Stimulated activated CD4-positive, alpha-beta T cell treated with anti-CD3 and anti-CD28 coated beads, Interleukin-15, amount 100 ng/mL, for 48 hours (primary cell): Measurements from ENCODE around the gene BEGAIN.

Source experiments
- DNase-seq, 2 donors: peaks; one replicate each; pipeline ENCODE4 v3.0.0-alpha.2; 2020; ENCODE audit warnings: low read depth in 2 of 2

BEGAIN gene

DNA sequence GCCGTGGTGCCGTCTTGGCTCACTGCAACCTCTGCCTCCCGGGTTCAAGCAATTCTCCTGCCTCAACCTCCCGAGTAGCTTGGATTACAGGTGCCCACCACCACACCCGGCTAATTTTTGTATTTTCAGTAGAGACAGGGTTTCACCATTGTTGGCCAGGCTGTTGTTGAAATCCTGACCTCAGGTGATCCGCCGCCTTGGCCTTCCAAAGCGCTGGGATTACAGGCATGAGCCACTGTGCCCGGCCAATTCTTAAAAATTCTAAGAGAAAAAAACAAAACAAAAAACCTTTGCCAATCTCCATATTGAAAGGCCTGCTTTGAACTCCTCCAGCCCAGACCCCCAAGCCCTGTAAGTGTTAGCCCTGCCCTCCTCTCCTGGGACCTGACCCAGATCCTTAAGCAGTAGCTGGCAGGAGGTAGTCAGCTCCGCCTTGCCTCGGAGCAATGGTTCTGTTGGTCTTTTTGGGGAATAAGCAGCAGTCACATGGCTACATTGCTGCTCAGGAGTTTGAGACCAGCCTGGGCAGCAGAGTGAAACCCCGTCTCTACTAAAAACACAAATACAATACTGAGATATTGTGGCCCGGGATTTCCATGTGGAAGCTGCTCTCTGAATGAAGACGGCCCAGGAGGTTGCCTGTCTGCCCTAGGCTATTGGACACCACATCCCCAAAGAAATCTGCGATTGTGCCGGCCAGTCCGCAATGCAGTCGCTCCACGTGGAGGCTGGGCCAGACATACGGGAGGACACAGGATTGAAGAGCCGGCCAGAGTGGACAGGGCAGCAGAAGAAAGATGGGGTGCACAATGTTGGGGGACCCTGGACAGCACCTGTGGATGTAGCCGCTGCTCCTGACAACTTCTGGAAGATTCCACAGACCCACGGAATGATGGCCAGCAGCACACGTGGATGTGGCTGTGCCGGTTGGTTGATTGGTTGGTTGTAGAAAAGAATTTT is 28.8 kb upstream of the BEGAIN start:
- no peak for DNase-seq

DNA sequence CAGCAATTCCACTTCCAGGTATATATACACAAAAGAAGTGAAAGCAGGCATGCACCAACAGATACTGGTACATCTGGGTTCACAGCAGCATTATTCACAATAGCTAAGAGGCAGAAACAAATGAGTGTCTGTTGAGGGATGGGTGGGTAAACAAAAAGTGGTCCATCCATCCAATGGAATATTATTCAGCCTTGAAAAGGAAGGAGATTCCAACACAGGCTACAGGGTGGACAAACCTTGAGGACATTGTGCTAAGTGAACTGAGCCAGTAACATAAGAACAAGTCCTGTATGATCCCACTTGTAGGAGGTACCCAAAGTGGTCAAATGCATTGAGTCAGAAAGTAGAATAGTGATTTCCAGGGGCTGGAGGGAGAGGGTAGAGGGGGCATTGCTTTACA is 27.6 kb upstream of the BEGAIN start:
- DNase-seq: no peak

DNA sequence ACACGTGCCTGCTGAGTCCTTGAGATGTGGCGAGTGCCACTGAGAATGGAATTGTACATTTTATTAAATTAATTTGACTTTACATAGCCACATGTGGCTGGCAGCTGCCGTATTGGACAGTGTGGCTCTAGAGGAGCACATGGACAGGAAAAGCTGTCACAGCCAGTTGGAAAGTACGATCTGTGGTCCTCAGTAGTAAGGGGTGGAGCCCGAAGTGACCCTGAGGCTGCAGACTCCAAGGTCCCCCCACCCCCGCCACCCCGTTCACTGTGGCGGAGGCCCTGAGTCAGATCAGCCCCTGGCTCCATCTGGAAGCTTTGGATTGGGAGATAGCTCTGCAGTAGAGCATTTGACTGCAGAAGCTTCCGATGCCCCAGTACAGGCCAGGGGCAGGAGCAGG is 25.8 kb upstream of the BEGAIN start:
- no peak for DNase-seq

DNA sequence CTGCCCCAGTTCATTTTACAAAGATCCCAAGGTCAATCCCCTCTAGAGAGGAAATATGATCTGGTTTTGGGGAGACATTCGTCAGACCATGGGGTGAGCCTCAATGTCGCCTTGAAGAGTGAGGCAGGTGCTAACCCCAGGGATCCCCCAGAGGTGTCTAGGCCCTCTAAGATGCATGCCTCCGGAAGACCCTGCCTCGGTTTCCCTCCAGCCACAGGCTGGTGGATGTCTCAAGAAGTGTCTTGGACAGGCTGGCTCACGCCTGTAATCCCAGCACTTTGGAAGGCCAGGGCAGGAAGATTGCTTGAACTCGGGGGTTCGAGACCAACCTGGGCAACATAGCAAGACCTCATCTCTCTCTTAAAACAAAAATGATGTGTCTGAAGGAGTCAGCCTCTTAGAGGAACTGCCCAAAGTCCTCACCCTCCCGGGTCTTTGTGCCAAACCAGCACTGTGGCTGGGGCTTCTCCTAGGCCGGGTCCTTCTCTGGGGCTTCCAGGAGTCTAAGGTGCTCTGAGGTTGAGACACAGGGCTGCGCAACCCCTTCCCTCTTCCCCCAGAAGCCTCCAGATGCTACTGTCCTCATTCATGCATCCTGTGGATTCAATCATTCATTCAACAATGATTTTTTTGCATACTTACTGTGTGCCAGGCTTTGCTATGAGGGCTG is 24.7 kb upstream of the BEGAIN start:
- DNase-seq: no peak

DNA sequence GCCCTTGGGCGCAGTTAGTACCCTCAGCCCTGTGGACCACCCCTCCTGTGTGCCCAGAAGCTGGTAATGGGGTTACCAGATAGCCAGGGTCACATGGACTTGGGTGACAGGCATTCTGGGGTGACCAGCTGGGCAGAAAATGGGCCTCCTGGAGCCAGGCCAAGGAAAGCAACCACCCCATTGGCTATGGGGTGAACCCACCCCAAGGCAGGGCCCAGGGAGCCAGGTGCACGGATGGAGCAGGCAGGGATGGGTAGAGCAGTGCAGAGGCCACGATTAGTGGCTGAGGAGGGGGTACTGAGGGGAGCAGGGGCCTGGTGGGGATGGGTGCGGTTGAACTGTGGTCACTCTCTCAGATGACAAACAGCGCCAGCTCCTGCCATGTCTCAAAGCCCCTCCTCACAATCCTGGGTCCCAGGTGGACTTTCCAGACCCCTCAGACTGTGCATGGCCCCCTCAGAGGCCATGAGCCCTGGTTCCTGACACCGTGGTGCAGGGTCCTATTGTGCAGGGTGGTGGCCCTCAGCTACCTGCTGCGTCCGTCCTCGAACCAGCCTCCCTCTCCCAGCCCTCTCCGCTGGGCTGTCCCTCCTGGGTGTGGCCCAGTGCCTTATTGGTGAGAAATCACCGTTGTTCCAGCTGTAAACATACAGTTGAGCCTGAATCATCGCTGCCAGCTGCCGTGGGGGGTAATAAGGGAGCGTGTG is 23.4 kb upstream of the BEGAIN start:
- DNase-seq: no peak

DNA sequence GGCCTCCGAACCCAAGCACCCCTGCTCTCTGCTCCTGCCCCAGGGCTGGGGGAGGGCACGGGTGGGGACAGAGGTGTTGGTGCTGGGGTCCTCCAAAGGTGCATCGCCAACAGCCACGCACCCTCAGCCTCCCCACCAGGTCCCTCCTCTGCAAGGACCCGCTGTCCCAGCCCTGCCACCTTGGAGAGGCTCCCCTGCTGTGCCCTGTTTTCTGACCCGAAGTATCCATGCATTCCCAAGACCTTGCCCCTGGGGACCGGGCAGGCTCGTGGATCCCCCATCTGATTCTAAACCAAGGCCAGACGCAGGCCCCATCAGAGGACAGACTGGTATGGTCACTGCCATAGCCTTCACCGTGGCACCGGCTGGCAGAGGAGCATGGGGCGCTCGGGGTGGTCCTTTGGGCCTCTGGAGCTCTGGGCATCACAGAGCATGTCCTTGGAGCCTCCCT is 22.7 kb upstream of the BEGAIN start:
- no peak for DNase-seq

DNA sequence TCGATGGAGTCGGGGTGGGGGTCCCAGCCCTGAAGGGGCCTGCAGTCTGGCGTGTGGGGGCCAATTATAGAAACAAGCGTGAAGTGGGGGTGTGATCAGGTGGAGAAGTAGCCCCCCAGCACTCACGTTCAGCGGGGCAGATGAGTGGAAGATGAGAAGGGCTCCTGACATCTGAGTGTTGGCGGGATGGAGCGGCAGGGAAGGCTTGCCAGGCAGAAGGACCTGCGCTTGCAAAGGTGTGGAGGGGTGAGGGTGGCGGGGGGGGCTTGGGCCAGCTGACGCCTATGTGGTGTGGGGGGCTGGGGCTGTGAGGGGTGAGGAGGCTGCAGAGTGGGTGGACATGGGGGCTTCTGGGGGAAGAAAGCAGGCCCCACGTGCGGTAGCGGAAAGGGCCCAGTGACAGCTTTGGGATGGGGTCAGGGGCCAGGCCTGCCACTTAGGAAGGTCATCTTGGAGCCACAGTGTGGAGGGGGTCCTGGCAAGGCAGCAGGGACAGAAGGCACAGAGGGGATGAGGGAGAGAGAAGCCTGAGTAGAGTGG is 22.2 kb upstream of the BEGAIN start:
- DNase-seq: no peak

DNA sequence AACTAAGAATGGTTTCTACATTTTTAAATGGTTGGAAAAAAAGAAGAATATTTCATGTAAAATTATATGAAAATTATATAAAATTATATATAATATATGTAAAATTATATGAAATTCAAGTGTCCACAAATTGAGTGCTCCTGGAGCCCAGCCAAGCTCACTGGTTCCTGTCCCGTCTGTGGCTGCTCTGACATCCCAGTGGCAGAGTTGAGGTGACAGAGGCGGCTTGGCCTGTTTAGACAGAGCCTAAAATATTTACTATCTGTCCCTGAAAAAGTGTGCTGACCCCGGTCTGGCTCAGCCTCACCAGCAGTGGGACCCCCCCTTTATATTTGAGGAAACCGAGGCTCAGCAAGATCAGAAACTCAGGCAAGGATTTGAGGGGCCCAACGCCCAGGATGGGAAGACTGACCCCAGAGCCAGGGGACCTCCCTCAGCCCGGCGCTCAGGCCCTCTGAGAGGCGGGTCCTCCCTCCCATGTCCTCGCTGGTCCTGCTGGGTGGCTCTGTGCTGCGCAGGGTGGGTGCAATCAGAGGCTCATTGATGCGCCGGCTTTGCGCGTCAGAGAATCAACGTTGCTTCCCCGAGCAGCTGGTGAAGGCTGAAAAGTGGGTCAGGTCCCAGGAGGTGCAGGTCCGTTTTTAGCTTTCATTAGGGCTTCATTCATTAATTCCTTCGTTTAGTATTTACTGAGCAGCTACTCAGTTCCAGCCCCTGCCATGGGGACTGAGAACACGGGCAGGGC is 21.5 kb upstream of the BEGAIN start:
- DNase-seq: no peak

DNA sequence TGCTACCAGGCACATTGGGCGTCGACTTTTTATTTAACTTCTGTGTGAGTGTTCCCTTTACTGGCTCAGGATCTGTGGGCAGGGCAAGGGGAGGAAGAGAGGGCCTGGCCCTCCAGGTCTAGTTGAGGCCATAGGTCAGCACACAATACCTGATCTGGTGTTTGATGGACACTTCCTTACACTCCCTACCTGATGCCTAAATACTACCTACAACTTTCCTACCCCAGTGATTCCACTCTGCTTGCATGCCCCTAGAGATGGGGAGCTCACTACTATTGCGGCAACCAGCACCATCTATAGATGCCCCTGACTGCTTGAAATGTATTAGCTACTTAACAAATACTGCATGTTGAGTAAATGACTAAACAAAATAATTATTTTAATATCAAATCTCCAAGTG is 20.8 kb upstream of the BEGAIN start:
- no peak for DNase-seq

DNA sequence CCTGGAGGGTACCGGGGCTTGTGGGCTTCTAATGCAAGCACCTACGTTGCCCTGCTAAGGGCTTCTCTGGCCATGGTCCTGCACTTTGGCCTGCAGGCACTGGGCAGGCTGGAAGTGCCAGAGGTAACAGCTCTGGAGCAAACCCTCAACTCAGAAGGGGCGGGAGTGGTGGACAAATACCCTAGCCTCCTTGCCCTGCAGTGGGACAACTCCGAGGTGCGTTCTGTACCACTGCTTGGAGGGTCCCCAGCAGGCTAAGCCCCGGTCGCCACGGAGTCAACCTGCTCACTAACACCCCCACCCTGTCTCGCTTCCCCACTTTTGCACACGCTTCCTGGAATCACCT is 20.4 kb upstream of the BEGAIN start:
- DNase-seq: no peak

DNA sequence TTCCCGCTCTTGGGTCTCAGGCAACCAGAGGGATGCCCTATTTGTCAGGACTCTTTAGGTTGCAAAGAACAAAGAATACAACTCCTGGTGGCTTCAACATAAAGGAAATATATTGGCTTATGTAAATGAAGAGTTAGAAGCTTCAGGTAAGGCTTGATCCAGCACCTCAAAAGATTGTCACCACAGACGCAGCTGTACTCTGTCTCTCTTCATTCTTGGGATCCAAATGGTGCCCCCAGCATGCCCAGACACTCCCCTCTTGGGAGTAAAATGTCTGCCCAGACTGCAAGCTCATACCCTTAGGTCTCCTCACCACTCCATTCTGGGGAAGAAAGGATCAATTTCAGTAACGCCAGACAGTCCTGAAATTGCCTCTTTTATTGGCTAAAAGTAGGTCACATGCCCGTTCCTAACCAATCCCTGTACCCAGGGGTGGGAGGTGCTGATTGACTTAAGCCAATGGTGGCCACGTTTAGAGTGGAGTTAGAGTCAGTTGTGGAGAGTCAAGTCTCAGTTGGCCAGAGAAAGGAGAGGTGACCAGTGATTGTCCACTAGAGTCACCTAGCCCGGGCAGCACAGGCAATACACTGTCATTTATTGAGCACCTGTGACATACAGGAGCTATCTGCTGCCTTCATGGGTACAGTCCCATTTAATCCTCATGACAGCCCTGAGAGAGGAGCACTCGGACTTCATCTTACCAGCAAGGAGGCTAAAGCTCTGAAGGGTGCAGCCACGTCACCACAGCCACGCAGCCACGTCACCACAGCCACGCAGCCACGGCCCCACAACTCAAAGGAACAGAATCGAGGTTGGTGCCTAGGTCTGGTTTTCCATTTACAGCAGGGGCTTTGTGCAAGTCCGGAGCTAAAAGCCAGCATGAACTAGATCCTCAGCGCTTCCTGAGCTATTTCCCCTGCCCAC is 19.7 kb upstream of the BEGAIN start:
- no peak for DNase-seq

DNA sequence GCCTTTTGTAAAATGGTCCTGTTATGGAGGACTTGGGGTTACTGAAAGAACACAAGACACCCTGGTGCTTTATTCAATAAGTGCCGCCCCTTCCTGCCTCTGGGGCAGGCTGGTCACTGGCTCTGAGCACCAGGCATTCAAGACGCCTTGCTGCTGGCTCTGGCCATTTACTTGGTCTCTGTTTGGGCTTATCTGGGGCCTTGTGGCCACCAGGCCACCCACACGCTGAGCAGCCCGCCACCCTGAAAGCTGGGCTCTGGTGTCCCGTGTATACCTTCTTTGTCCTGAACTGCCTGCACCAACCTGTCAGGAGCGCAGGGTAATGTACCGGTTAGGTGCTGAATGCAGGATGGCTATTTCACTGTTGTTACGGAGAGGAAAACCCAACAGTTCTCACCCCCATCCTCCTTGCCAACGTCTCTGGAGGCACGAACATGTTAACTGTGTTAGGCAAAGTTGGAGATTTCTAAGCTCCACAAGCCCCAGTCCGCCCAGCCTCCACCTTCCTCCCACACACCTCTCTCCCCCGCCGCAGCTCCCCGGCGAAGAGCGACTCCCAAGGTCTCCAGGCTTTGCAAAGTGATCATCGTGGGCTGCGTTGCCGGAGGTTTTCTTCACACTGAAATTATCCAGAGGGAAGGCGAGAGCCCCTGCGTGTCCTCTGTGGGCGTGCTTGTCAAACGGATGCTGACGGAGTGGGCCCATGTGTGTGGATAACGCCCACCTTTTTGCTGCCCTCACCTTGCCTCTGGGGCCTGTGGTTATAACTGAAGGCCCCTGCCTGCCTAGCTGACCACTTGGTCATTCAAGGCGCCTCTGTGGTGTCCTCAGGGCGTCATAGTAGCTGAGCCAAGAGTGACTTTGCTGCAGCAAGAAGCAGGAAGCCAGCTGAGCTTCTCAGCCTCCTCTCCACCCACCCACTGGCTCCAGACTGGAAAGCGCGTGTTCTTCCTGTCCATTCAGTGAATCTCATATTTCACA is 18.8 kb upstream of the BEGAIN start:
- no peak for DNase-seq

DNA sequence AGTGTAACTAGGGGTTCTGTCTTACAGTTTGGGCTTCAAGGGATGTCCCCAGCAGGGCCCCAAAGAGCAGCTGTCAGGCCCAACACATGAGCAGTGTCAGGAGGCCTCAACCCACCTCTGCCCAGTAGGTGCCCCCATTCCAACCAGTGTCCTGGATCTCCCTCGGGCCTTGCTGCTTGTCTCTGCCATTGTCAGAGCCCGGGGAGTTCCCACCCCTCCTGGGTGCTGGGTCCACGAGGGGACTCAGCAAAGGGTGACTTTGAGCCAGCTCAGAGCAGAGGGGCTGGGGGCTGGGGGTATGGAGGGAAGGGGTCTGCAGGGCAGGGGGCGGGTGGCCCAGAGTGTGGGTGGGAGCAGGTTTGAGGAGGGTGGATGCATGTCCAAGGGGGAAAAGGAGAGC is 18.0 kb upstream of the BEGAIN start:
- DNase-seq: no peak

DNA sequence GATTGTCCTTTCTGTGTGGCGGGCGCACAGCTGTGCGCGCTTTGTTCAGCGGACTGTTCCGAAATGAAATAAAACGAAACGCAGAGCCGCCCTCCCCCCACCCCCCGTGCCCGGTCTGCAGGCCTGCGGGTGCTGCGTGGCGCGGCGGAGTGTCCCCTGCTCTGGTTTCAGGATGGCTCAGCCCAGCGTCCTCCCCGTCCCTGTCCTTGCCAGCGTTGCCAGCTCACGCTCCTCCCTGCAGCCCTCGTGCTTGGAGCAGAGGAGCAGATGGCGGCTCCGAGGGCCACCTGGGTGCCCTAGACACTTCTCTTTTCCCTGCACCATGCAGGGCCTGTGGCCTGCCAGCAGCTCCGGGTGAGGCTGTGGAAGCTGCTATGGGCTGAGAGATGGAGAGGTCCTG is 17.5 kb upstream of the BEGAIN start:
- no peak for DNase-seq

DNA sequence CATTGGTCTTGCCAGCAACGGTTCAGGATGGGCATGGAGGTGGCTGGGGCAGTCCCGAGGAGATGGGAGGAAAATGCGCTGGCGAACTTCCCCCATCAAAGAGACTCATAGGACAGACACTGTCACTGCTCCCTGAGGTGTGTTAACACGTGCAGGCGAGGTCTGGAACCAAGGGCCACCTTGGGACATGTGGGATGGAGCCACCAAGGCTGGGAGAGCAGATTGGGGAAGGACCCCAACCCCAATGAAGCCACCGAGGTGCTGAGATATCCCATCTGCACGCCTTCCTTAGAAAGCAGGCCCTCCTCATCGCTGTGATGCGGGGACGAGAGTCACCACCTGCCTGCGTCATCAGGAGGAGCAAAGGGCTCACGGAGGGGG is 16.9 kb upstream of the BEGAIN start:
- DNase-seq: no peak

DNA sequence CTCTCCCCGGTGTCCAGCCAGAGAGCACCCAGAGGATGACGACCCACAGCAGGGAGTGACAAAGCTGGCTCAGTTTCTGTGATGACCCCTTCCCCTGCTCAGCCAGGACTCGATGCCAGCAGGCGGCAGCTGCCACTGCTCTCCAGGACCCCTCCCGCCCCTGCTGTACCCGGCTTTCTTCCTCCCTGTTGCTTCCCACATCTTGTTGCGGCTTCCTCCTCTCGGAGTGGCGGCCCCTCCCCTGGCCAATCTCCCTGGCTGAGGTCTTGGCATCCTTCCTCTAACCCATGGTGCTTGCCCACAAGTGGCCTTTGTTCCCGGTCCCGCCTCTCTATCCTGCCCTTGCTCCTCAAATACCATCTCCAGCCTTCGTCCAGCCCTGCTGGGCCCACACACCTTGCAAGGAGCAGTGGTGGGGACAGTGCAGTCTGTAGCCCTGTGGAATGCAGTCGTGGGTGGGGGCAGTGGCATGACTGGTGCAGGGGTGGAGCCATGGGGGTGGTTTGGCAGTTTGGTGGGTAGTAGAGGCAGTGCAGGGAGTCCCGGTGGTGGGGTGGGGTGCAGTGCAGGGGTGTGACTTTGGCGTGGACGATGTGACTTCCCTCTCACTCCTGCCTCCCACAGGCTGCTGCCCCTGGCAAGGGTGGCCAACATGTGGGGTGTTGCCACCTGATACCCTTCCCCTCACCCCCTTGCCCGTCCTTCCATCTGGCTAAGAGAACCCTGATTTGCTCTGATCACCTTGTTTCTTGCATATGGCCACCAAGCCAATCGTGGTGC is 16.3 kb upstream of the BEGAIN start:
- DNase-seq: no peak

DNA sequence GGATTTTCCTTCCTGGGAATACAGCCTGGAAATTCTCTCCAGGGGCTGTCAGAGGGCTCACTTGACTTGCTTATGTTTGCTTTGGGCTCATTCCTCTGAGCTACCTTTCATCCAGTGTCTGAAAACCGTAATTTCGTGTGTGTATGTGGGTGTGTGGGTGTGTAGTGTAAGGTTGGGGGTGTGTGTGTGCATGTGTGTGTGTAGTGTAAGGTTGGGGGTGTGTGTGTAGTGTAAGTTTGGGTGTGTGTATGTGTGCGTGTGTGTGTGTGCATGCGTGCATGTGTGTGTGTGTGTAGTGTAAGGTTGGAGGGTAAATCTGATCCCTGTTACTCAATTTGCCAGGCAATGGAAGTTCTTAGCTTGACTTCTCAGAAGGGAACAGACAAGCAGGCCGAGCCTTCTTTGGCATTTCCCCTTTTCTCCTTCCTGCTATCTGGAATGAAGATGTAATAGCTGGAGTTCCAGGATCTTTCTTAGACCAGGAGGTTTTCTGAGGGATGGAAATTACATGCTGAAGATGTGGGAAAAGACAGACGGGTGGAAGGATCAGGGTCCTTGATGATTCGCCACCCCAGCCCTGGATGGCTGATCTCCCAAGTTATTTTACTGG is 15.5 kb upstream of the BEGAIN start:
- no peak for DNase-seq

DNA sequence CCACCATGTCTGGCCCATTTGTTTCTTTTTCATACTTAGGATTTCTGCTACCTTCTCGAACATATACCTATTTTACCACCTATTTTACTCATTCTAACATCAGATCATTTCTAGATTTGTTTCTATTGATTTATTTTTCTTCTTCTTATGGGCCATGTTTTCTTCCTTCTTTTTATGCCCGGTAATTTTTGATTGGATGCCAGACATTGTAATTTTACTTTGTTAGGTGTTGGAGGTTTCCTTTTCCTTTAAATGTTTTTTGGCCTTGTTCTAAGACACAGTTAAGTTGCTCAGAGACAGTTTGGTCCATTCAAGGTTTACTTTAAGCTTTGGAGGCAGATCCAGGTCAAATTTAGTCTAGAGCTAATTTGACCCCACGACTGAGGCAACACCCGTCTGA is 14.7 kb upstream of the BEGAIN start:
- no peak for DNase-seq
